HG02610 (cell line): ENCODE data around the gene CES2.
"Not testable (repeated sequence)": the region's sequence is repeated elsewhere in the genome, so short reads cannot be mapped to it uniquely, and the experiment has no call there.

Source experiments
- ATAC-seq: cut with Tn5 transposase; IDR thresholded peaks from one replicate; pipeline ENCODE4 v1.9.1; 2021; ENCODE audit warnings: mild to moderate bottlenecking, moderate library complexity; ENCODE audit not compliant: unreplicated experiment

CES2 gene

DNA sequence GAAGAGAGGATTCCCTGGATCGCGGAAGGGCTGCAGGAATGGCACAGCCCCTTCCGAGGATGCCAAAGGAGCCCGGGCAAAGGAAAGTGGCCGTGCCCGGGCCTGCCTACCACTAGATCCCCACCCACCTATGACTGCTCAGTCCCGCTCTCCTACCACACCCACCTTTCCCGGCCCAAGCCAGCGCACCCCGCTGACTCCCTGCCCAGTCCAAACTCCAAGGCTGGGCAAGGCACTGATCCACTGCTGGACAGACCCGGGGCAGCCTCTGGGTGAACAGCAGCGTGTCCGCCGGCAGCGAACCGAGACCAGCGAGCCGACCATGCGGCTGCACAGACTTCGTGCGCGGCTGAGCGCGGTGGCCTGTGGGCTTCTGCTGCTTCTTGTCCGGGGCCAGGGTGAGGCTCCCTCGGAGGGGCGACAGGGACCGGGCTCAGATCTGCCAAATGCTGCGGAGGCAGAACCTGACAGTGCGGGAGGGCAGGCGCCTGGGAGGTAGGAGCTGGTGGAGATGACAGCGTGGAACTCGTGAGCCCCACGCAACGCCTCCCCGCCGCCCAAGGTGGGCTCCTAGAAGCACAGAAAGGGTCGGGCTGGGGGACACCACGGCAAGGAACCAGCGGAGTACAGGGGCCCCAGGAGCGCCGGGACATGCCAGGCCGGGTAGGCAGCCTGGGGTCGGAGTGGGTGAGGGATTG is at the start of gene CES2:
TSS of gene CES2 (plus strand) at position 203 of the 698 bp plus-strand sequence. CDS start at position 323, 120 bp downstream.
- no peak for ATAC-seq

DNA sequence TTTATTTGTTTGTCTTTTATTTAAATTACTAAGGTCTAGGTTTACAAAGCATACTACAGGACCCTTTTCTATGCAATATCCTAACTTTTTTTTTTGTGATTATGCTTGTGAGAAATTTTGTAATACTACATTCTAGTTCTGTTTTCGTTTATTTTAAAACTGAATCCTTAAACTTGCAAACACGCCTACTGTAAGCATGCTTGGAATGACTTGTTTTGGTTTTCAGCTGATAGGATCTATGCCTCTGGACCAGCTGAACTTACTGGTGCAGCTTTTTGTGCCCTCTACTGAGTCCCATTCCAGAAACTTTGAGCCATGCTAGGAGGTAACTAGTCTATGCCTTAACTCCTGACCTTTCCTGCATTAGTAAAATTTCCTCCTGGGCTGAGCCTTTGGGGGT is 49.0 kb upstream of the CES2 start:
- no peak for ATAC-seq

- ATAC-seq: no peak
These were observed 48.4 kb upstream of the CES2 start for GRCh38 chr16:66886914-66887313.

GRCh38 chr16:66888647-66889615 is 46.4 kb upstream of the CES2 start:
- ATAC-seq: no peak

- no peak for ATAC-seq
These were observed 45.7 kb upstream of the CES2 start for GRCh38 chr16:66889622-66890021.

- no peak for ATAC-seq
These were observed 44.5 kb upstream of the CES2 start for GRCh38 chr16:66890799-66891198.

GRCh38 chr16:66891360-66891759 is 44.0 kb upstream of the CES2 start:
- no peak for ATAC-seq

- ATAC-seq: no peak
These were observed 43.5 kb upstream of the CES2 start for GRCh38 chr16:66891797-66892196.

- ATAC-seq: no peak
These were observed 41.3 kb upstream of the CES2 start for GRCh38 chr16:66894055-66894454.

DNA sequence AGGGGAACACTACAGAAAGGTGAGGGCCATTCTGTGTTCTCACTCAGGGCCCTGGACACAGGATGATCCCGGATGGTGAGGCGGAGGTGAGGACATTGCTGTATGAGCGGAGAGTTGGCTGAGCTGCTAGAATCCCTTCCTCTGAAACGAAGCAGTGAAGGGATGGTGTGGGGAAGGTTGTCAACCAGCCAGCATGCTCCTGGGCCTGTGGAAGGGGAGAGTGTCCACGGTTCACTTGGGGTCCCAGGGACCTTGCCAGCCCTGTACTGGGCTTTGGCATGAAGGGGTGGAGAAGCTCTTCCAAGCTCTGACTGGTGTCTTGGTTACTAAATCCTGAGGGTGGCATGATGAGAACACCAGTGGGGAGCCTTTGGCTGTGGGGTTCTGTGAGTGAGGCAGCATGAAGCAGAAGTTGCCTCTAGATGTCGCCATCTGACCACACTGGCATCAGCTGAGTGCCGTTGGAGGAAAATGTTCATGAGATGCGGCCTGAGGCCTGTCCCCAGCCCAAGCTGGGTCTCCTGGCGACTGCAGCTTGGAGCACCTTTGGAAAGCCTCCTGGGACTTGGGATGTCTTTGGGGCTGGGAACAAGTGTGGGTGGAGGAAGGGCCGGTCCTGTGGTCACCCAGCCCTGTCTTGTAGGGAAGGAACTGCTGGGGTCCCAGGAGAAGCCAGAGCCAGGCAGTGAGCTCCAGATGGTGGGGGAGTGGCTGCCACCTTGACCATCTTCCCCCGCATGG is 40.2 kb upstream of the CES2 start:
- peak; percentile 65 for ATAC-seq

- ATAC-seq: no peak
These were observed 39.7 kb upstream of the CES2 start for GRCh38 chr16:66895689-66895979.

DNA sequence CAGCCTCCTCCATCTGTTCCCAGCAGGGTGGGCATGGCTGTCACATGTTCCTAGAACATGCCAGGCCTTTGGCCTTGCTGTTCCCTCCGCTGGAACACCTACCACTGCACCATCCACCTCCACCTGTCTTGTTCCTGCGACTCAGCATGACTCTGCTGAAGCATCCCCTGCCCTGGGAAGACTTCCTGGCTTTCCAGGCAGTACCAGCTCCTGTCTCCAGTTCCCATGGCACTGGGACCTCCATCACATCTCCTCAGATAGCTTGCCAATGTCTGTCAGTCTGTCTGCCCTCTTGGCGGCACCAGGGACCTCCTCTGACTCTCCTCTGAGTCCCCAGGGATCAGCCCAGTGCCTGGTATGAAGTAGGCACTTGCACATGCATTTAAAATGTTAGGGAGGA is 39.3 kb upstream of the CES2 start:
- ATAC-seq: no peak

DNA sequence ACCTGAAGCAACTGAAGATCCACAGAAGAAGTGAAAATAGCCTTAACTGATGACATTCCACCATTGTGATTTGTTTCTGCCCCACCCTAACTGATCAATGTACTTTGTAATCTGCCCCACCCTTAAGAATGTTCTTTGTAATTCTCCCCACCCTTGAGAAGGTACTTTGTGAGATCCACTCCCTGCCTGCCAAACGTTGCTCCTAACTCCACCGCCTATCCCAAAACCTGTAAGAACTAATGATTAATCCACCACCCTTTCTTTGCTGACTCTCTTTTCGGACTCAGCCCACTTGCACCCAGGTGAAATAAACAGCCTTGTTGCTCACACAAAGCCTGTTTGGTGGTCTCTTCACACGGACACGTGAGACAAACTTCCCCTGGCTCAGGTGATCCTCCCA is 38.6 kb upstream of the CES2 start:
- ATAC-seq: not testable (repeated sequence)

DNA sequence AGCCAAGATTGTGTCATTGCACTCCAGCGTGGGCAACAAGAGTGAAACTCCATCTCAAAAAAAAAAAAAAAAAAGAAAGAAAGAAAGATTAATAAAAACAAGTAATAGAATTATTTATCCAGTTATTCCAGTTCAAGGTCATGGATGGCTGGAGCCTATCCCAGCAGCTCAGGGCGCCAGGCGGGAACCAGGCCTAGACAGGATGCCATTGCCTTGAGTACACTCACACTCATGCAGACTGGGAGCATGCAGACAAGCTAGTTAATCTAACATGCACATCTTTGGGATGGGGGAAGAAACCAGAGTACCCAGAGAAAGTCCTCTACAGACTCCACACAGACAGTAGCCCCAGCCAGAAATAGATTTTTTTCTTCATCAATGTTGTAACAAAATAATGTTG is 37.1 kb upstream of the CES2 start:
- ATAC-seq: no peak

DNA sequence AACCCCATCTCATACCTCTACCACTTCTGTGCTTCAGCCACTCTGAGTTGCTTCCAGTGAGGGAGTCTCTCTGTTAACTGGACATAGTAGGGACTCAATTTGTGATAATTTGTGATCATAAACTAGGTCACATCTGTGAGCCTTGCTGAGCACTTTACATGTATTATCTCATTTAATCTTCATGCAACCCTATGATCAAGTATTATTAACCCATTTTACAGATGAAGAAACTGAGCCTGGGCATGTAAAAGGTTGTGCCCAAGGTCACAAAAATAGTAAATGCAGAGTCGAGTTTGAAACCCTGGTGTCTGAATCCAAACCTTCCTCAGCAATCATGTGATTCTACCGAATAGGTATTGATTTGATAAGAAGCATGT is 36.4 kb upstream of the CES2 start:
- ATAC-seq: no peak

GRCh38 chr16:66899310-66899944 is 35.9 kb upstream of the CES2 start:
- no peak for ATAC-seq

GRCh38 chr16:66899945-66900710 is 35.2 kb upstream of the CES2 start:
- ATAC-seq: no peak

DNA sequence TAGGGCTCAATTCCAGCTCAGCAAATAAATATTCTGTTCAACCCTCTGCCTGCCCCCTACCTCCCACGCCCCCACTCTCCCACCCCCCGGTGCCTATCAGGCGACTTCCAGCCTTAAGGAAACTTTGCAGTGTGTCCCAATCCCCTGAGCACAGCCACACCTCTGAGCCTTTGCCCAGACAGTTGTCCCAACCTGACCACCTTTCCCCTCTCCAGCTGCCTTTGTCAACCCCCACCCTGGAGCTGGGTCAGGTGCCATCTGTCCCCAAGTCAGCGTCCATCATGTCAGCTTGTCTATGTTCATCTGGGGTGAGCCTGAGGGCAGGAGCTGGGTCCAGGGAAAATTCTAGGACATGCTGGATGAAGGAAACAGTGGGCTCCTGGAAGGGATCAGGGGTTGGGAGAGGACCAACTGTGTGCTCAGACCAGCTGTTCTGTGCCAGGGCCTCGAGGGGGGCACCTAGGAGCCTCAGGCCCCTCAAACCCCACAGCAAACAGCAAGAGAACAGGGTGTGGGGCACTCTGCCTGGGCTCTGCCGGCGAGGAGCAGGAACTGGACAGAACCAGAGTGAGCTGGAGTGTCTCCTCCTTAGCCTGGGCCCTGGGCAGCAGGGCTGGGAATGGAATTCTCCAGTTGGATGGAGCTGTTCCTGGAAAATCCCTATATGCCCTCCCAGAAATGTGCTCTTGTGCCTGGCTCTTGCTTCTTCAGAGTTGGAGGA is 34.4 kb upstream of the CES2 start:
- no peak for ATAC-seq

- no peak for ATAC-seq
These were observed 33.7 kb upstream of the CES2 start for GRCh38 chr16:66901626-66902025.
